OCI-LY3 (cell line): ENCODE results near the gene DNMT3B.

Experiments used
- H2AFZ ChIP-seq: fragments of 200-600, 300-600 bp; shearing (Covaris generic); 2 replicates; pipeline ENCODE4 v1.6.0; 2014; ENCODE audit warnings: antibody characterized with exemption, low read depth, low read length
- H3K27ac ChIP-seq: fragments of 200-600, 300-600 bp; sonication (generic); 2 replicates; pipeline ENCODE4 v1.5.1; 2014; ENCODE audit warnings: mild to moderate bottlenecking, low read length, moderate library complexity, mixed read lengths
- H3K27me3 ChIP-seq: fragments of 200-600, 300-600 bp; sonication (generic); 2 replicates; pipeline ENCODE4 v1.6.1; 2014; ENCODE audit warnings: low read depth, low read length, mixed read lengths
- H3K36me3 ChIP-seq: fragments of 200-600, 300-600 bp; sonication (generic); replicated peaks from 2 replicates; pipeline ENCODE3; 2014; ENCODE audit warnings: low read depth, low read length, mixed read lengths
- H3K4me1 ChIP-seq: fragments of 300-600, 200-600 bp; sonication (generic); 2 replicates; pipeline ENCODE4 v1.6.1; 2014; ENCODE audit warnings: low read length, mixed read lengths
- H3K4me2 ChIP-seq: fragments of 200-600, 300-600 bp; sonication (generic); 2 replicates; pipeline ENCODE4 v1.6.1; 2014; ENCODE audit warnings: low read length, mixed read lengths
- H3K4me3 ChIP-seq: fragments of 300-600, 200-600 bp; sonication (generic); 2 replicates; pipeline ENCODE4 v1.5.1; 2014; ENCODE audit warnings: antibody characterized with exemption, mild to moderate bottlenecking, low read length, moderate library complexity
- H3K79me2 ChIP-seq: fragments of 300-600, 200-600 bp; shearing (Covaris generic); 2 replicates; pipeline ENCODE4 v1.6.1; 2014; ENCODE audit warnings: mild to moderate bottlenecking, low read length, mixed read lengths
- H3K9ac ChIP-seq: fragments of 300-600, 200-600 bp; shearing (Covaris generic); 2 replicates; pipeline ENCODE4 v1.6.0; 2014; ENCODE audit warnings: mild to moderate bottlenecking, low read length, moderate library complexity
- H3K9me3 ChIP-seq: fragments of 200-600, 300-600 bp; shearing (Covaris generic); 2 replicates; pipeline ENCODE4 v1.6.1; 2014; ENCODE audit warnings: low read length, mixed read lengths; ENCODE audit not compliant: insufficient read depth
- H4K20me1 ChIP-seq: fragments of 200-600, 300-600 bp; sonication (generic); 2 replicates; pipeline ENCODE4 v1.6.1; 2016; ENCODE audit warnings: low read length, mixed read lengths; ENCODE audit not compliant: insufficient read depth
- CTCF ChIP-seq: fragments of 200-600, 300-600 bp; sonication (generic); IDR thresholded peaks from 2 replicates; pipeline ENCODE4 v1.5.1; 2014; ENCODE audit warnings: antibody characterized with exemption, low read length, low read depth
- EZH2phosphoT487 ChIP-seq: fragments of 200-600 bp; shearing (Covaris generic); IDR thresholded peaks from 2 replicates; pipeline ENCODE4 v1.6.1; 2018; ENCODE audit warnings: antibody characterized with exemption, mixed run types, low read depth

The DNMT3B gene

GRCh38 chr20:32822225-32822624, 60.0 kb downstream of the DNMT3B start:
- Histone ChIP-seq H3K79me2 (peaks cover 71% of the 10 kb centered on the region), H4K20me1 (peaks cover 48% of the 10 kb centered on the region), H3K9ac (no peak overlapping the region), H3K27me3 (no peaks in the 10 kb centered on the region), H3K4me3 (no peak overlapping the region), H2AFZ (no peak overlapping the region), H3K9me3 (no peaks in the 10 kb centered on the region), H3K4me1 (peaks cover 23% of the 10 kb centered on the region), H3K36me3 (peaks cover 16% of the 10 kb centered on the region), H3K4me2 (no peak overlapping the region), H3K27ac (no peak overlapping the region)
- no peak for TF ChIP-seq EZH2phosphoT487
- no peak for TF ChIP-seq CTCF

GRCh38 chr20:32823078-32823477, 60.9 kb downstream of the DNMT3B start:
- no peak overlapping the region for H3K4me2 ChIP-seq
- no peaks in the 10 kb centered on the region for H3K27me3 ChIP-seq
- peaks cover 50% of the 10 kb centered on the region for H4K20me1 ChIP-seq
- H3K27ac ChIP-seq: no peak overlapping the region
- H3K9me3 ChIP-seq: no peaks in the 10 kb centered on the region
- H3K4me1 ChIP-seq: peaks cover 23% of the 10 kb centered on the region
- H3K4me3 ChIP-seq: no peak overlapping the region
- H3K36me3 ChIP-seq: peaks cover 23% of the 10 kb centered on the region
- H3K79me2 ChIP-seq: peaks cover 79% of the 10 kb centered on the region
- H3K9ac ChIP-seq: no peak overlapping the region
- TF ChIP-seq EZH2phosphoT487 (no peak), CTCF (no peak)
- no peak overlapping the region for H2AFZ ChIP-seq

GRCh38 chr20:32823737-32824588, 61.8 kb downstream of the DNMT3B start:
- TF ChIP-seq CTCF (no peak), EZH2phosphoT487 (no peak)
- no peak overlapping the region for H2AFZ ChIP-seq
- H3K79me2 ChIP-seq: peaks cover 88% of the 10 kb centered on the region
- no peak overlapping the region for H3K4me3 ChIP-seq
- H3K36me3 ChIP-seq: peaks cover 30% of the 10 kb centered on the region
- H3K9me3 ChIP-seq: no peaks in the 10 kb centered on the region
- H3K27me3 ChIP-seq: no peaks in the 10 kb centered on the region
- no peak overlapping the region for H3K9ac ChIP-seq
- peaks cover 23% of the 10 kb centered on the region for H3K4me1 ChIP-seq
- H3K4me2 ChIP-seq: no peak overlapping the region
- H3K27ac ChIP-seq: no peak overlapping the region
- peaks cover 58% of the 10 kb centered on the region for H4K20me1 ChIP-seq

- H3K4me1 ChIP-seq: 0 out of 2 replicates have a peak, but pooled peaks cover under 1% of the 10 kb centered on the region
- H3K9ac ChIP-seq: no peak overlapping the region
- no peaks in the 10 kb centered on the region for H3K27me3 ChIP-seq
- no peak overlapping the region for H3K27ac ChIP-seq
- no peak overlapping the region for H2AFZ ChIP-seq
- peaks cover 44% of the 10 kb centered on the region for H3K36me3 ChIP-seq
- no peaks in the 10 kb centered on the region for H3K9me3 ChIP-seq
- H3K79me2 ChIP-seq: peaks cover 95% of the 10 kb centered on the region
- no peak overlapping the region for H3K4me2 ChIP-seq
- H4K20me1 ChIP-seq: peaks cover 54% of the 10 kb centered on the region
- no peak for TF ChIP-seq CTCF
- no peak for TF ChIP-seq EZH2phosphoT487
- H3K4me3 ChIP-seq: no peak overlapping the region
These were observed 66.0 kb downstream of the DNMT3B start for GRCh38 chr20:32828029-32828680.
